Hepatocyte (in vitro differentiated cells): ENCODE data around the gene TRAPPC3.

Experiments
- CTCF ChIP-seq: fragments of 200-600 bp; sonication (generic); IDR thresholded peaks from 2 replicates; pipeline ENCODE4 v1.5.1; 2016; ENCODE audit warnings: antibody characterized with exemption, mild to moderate bottlenecking; ENCODE audit not compliant: poor library complexity
- EZH2 ChIP-seq: fragments of 200-600 bp; sonication (generic); IDR thresholded peaks from 2 replicates; pipeline ENCODE4 v1.6.1; 2016; ENCODE audit warnings: antibody characterized with exemption, mild to moderate bottlenecking, borderline replicate concordance

GRCh38 chr1:36092166-36092797 lies 57.0 kb downstream of the TRAPPC3 start:
- TF ChIP-seq CTCF (no peak), EZH2 (no peak)
